ENCODE results near the gene BTD.

DNA sequence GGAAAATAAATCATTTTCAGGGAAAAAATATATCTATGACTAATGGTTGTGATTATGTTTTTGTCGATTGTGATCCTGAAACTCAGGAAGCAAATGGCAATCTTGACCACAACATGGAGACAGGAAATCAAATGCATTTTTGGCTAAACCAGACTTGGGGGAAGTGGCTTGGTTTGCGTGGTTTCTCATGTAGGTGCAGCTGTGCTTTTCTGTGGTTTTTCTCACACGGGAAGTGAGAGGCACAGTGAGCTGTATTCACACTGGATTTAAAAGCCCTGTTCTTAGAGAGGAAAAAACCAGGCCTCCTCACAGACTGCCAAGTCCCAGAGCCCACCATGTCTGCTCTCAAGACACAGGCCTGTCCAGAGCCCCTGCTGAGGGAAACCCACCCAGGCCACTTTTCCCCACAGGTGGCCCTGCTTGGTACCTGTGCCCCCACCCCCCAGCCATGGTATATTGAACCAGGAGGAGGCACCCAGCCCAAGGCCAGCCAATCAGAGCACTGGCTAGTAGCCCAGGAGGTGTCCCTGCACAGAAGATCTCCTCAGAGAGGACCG, 46.1 kb downstream of the BTD start:
- TF ChIP-seq CTCF (IDR thresholded peaks at IDR 0.05 in 4 of 5, conservative IDR thresholded peaks at IDR 0.05 in 1 of 5) = no peak
- no peak for TF ChIP-seq POLR2A (IDR thresholded peaks at IDR 0.05)

All from gastrocnemius medialis (tissue), 4 donors.